GM21526 (cell line): ENCODE data around the gene SPIRE2.
"Not testable (repeated sequence)": the region's sequence is repeated elsewhere in the genome, so short reads cannot be mapped to it uniquely, and the experiment has no call there.

Experiments used
- ATAC-seq: cut with Tn5 transposase; IDR thresholded peaks from one replicate; pipeline ENCODE4 v1.9.1; 2021; ENCODE audit warnings: moderate library complexity; ENCODE audit not compliant: unreplicated experiment, low FRiP score

SPIRE2 gene

DNA sequence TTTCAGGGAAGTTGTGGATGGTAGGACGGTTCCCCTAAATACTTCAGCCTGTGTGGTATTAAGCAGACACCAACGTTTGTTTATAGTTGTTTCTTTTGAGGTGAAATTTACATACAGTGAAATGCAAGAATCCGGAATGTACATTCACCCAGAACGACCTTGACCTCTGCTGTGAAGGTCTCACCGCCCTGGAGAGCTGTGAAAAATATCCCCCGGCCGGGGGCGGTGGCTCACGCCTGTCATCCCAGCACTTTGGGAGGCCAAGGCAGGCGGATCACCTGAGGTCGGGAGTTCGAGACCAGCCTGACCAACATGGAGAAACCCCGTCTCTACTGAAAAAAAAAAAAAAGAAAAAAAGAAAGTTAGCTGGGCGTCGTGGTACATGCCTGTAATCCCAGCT, 8.2 kb downstream of the SPIRE2 start:
- ATAC-seq: not testable (repeated sequence)

- ATAC-seq: no peak
Observed at GRCh38 chr16:89837014-89837546, 8.8 kb downstream of the SPIRE2 start.

DNA sequence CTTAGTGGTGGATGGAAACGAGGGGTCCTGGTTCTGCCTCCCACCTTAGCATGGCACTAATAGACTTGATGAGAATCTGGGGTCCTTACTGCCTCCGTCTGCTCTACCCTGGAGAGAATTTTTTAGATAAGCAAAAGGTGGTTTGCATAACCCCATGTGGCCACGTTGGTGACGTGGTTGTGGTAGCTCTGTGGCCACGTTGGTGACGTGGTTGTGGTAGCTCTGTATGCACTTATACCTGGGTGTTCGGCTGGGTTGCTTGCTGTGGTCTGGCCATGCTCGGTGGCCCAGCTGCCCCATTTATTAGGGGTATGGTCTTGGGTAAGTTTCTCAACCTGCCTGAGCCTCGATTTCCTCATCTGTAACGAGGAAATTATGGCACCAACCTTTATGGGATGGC, 13.0 kb downstream of the SPIRE2 start:
- no peak for ATAC-seq

DNA sequence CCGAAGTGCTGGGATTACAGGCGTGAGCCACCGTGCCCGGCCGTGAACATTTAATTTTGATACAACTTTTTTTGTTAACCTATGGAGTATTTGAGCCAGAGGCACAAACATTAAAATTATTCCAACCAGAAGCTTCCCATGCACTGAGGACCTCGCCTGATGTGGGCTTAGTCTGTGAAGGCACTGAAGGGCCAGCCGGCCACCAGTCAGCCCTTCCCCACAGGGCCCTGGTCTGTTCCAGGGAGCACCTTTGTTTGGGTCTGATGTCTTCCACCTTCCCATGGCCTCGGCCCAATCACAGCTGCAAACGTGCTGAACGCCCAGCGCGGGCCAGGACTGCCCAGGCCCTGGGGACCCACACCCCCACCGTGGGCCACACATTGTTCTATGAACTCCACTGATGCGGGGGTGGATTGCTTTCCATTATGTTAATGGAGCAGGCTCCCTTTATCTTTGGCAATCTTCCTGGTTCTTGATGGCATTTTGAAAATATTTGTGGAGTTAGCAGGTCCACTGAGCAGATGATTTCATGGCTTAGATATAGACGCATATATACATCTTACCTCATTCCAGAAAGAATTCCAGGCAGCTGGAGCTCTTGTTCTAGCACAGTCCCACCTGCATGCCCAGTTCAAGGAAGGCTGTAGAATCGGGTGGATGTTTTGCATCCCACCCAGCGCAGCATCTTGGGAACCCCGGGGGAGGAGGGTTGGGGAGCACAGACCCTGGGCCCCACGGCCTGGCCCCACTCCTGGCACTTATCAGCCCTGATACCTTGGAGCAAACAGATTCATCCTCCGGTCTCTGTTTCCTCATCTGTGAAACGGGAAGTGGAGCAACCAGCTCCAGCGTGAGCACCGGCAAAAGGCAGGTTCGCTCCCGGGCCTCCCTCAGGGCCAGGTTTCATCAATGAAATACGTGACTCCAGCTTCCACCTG, 14.5 kb downstream of the SPIRE2 start:
- no peak for ATAC-seq

DNA sequence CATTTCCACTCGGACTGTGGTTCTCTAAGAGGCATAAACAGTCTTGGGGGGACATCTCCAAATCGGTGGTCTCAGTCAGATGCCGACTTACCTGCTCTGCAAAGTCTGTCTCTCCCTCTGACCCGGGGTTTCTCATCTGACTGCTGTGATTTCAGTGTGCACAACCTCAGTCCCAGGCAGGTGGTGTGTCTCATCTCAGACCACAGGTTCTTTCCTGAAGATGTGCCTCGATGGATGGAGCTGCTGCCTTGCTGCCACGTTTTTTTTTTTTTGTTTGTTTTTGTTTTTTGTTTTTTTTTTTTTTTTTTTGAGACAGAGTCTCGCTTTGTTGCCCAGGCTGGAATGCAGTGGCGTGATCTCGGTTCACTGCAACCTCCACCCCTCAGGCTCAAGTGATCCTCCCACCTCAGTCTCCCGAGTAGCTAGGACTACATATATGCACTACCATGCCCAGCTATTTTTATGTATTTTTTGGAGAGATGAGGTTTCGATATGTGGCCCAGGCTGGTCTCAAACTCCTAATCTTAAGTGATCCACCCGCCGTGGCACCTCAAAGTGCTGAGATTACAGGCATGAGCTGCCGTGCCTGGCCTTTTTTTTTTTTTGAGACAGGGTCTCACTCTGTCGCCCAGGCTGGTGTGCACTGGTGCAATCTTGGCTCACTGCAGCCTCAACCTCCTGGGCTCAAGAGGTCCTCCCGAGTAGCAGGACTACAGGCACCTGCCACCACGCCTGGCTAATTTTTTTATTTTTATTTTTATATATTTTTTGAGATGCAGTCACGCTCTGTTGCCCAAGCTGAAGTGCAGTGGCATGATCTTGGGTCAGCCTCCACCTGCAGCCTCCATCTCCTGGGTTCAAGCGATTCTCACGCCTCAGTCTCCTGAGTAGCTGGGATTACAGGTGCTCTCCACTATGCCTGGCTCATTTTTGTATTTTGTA, 15.4 kb downstream of the SPIRE2 start:
- ATAC-seq: no peak

GRCh38 chr16:89844739-89845339, 16.6 kb downstream of the SPIRE2 start:
- ATAC-seq: no peak

- no peak for ATAC-seq
Observed at GRCh38 chr16:89845417-89845816, 17.1 kb downstream of the SPIRE2 start.

DNA sequence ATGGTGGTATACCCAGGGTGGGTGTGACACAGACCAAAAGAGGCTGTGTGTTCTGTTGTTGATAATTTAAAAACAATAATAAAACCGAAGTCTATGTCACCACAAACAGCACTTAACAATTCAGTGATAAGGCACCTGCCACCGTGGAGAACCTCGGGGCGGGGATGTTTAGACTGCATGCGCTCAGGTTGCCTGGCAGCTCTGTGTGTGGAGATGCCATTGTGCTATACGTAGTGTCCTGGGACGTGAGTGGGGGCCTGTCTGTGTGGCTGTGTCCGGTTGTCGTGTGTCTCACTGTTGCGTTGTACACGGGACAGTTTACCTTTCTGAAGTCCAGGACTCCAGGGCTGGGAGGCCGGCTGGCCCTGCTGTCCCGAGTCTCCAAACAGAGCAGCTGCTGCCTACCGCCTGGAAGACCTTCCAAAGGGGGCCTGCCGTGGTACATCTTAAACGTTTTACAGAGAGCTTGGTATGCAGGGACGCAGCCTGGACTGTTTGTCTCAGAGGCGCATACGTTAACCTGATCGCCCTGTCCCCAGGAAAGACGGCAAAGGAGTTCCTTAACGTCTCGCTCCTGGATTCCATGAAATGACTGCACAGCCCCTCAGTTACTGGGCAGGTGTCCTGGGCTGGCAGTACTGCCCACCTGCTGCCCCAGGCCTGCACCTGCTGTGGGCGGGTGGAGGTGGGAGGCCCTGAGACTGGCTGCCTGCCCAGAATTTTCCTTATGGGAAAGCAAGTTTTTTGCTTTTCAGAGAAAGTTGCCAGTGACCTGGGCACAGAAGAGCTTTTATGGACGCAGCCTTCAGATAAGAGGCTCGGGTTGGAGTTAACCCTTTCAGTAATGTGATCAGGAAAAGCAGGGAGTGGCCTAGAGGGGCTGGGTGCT, 19.0 kb downstream of the SPIRE2 start:
- ATAC-seq: no peak

- no peak for ATAC-seq
Observed at GRCh38 chr16:89847940-89848297, 19.6 kb downstream of the SPIRE2 start.

DNA sequence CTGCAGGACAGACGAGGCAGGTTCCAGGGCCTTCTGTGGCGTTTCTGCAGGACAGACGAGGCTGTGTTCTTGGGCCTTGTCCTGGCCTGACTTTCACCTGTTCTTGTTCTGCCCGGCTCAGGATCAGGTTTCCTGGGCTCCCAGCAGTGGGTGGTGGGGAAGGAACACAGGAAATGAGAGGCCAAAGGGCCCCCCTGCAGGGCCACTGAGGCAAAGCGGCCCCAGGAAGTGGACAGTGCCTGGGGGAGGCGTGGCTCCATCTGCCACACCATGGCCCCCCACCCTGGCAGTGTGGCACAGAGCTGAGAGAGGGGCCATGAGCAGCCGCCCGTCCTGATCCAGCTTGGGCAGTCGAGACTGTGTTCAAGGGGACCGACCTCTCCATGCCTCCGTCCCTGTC, 20.7 kb downstream of the SPIRE2 start:
- ATAC-seq: no peak

GRCh38 chr16:89853306-89853993, 25.2 kb downstream of the SPIRE2 start:
- no peak for ATAC-seq

DNA sequence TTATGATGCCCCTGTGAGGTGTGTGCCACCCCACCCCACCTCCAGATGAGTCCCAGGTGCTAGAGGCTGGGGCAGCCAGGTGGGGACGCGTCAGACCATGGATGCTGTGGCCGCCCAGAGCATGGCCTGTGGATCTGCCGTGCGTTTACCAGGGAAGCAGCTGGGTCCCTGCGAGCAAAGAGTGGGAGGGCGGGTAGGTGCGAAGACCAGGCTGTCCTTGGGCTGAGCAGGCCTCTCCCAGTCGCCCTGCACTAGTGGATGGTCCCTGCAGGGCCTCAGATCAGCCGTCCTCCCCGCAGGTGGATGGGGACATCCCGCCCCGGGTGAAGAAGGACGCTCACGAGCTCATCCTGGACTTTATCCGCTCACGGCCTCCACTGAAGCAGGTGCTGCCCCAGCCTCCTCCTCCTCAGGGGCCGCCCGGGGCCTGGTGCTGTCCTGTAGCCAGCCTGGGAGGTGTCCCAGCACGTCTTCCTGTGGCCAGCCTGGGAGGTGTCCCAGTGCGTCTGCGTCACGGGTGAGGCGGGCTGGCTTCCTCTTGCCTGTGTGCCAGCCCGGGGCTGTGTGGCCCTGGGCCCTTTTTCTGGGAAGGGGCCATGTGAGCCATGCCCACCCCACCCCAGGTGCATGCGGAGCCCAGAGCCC, 27.1 kb downstream of the SPIRE2 start:
- ATAC-seq: no peak

GRCh38 chr16:89855986-89856385, 27.7 kb downstream of the SPIRE2 start:
- no peak for ATAC-seq

DNA sequence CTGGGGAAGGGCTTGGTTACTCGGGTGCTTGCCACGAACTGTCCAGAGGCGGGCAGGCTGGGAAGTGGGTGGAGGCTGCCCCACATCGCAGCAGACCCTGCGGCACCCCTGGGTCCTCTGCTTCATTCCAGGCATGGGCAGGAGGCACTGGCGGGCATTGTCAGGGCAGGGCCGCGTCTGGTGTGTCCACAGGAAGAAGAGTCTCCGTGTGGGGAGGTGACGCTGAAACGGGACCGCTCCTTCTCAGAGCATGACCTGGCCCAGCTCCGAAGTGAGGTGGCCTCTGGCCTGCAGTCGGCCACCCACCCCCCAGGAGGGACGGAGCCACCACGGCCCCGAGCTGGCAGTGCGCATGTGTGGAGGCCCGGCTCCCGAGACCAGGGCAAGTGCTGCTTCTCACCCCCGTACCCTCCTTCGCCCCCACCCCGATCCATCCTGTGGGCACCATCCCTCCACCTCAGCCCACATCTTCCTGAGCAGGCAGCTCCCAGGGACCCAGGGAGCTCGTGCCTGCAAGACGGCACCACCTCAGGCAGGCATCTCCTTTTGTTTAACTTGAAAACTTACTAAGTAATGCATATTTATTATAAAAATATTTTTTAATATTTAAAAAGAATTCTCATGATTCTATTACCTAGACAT, 30.8 kb downstream of the SPIRE2 start:
- no peak for ATAC-seq

GRCh38 chr16:89859615-89860007, 31.3 kb downstream of the SPIRE2 start:
- ATAC-seq: no peak

GRCh38 chr16:89860747-89861304, 32.6 kb downstream of the SPIRE2 start:
- peak; percentile 44 for ATAC-seq

DNA sequence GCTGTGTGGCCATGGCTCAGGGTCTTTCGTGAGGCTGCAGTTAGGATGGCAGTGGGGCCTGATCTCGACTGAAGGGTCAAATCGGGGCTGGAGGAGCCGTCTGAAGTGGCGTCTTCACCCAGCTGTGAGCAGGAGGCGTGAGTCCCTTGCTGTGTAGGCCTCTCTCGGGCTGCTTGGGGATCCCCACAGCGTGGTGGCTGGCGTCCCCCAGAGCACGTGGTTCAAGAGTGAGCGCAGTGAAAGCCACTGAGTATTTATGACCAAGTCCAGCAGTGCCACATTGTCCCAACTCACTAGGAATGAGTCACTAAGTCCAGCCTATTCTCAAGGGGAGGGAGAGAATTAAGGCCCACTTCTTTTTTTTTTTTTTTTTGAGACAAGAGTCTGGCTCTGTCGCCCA, 33.4 kb downstream of the SPIRE2 start:
- no peak for ATAC-seq

GRCh38 chr16:89862732-89863131, 34.5 kb downstream of the SPIRE2 start:
- ATAC-seq: no peak
